Activated CD8-positive, alpha-beta T cell treated with anti-CD3 and anti-CD28 coated beads for 36 hours (primary cell): ENCODE measurements around the gene FOXN3. TPM values are rescaled to one million over a fixed set of nuclear protein-coding genes. Genes with fewer than 3 reads are reported as not detected.

ENCODE experiments used
- ATAC-seq: fragments of 200-7000 bp; cut with Tn5 transposase; one replicate; pipeline ENCODE4 v1.10.0; 2021; ENCODE audit warnings: mild to moderate bottlenecking, moderate library complexity
- CTCF ChIA-PET: fragments of 350-600 bp; sonication (Branson Sonifier 250); formaldehyde crosslinking; loops from one replicate; lab custom pipeline; 2021; ENCODE audit warnings: antibody characterized with exemption; lab: Charles Lee
- POLR2A ChIA-PET: fragments of 350-600 bp; sonication (Branson Sonifier 250); formaldehyde crosslinking; loops from one replicate; lab custom pipeline; 2021; ENCODE audit warnings: antibody characterized with exemption; lab: Charles Lee
- DNase-seq: peaks from one replicate; pipeline ENCODE4 v3.0.0-alpha.2; 2020
- H3K27ac Mint-ChIP-seq: one replicate; pipeline ENCODE4 v1.8.0; 2021; ENCODE audit warnings: mild to moderate bottlenecking, mixed read lengths
- H3K27me3 Mint-ChIP-seq: one replicate; pipeline ENCODE4 v1.8.0; 2021; ENCODE audit warnings: mixed read lengths
- H3K36me3 Mint-ChIP-seq: one replicate; pipeline ENCODE4 v1.8.0; 2021; ENCODE audit warnings: low read depth, mixed read lengths
- H3K4me1 Mint-ChIP-seq: one replicate; pipeline ENCODE4 v1.8.0; 2021; ENCODE audit warnings: low read depth, mixed read lengths
- H3K4me3 Mint-ChIP-seq: one replicate; pipeline ENCODE4 v1.8.0; 2021; ENCODE audit warnings: mild to moderate bottlenecking, moderate library complexity, mixed read lengths
- H3K9me3 Mint-ChIP-seq: one replicate; pipeline ENCODE4 v1.8.0; 2021; ENCODE audit warnings: mixed read lengths
- intact Hi-C: fragments of 100-400 bp; cut with micrococcal nuclease; formaldehyde crosslinking; loops from one replicate; pipeline ENCODE4 v1.10.0; 2022
- total RNA-seq, 2 experiments: library from RNA; stranded (reverse); gene quantifications; one replicate each; pipeline ENCODE4 v1.2.3, GENCODE V29; 2021
- TF ChIP-seq, protein P1 (sequence below): fragments of 200-600 bp; IDR thresholded peaks from one replicate; pipeline ENCODE4 v1.8.0; 2022; ENCODE audit warnings: antibody characterized with exemption, mild to moderate bottlenecking

The FOXN3 gene
- total RNA-seq, 2 experiments from 2014 or later = 83.4 to 85.0 TPM

DNA sequence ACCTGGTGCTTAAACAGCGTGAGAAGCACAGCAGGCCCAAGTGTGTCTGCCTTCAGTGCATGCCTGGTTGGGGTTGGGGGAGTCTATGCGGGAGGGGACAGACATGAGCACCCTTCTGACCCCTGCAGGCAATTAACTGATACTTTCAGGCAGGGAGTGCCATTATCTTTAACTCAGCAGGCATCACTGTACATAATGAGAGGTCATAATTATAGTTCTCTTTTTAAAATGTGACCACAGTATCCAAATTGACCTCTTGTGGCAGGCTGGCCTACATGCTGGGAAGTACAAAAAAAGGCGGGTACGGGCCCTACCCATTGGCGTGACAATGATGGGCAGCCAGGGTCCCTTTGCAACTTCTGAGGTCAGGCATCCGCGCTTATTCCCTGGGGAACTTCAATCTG is 209.1 kb downstream of the FOXN3 start:
- peaks cover 20% of the 10 kb centered on the region for H3K36me3 Mint-ChIP-seq
- DNase-seq = no peak
- intact Hi-C loops = no loop called here
- no peaks in the 10 kb centered on the region for H3K9me3 Mint-ChIP-seq
- no peaks in the 10 kb centered on the region for H3K27me3 Mint-ChIP-seq
- H3K4me1 Mint-ChIP-seq = peaks cover 36% of the 10 kb centered on the region
- H3K4me3 Mint-ChIP-seq = no peak overlapping the region
- no peak for ATAC-seq
- H3K27ac Mint-ChIP-seq = no peak overlapping the region
- POLR2A ChIA-PET = interaction anchor here (0.9 kb wide), 1 partner anchor 32 kb away, joined by 3 read pairs; no protein-coding TSS in a partner anchor
- CTCF ChIA-PET = interaction anchor here (1.5 kb wide), 1 partner anchor 181 kb away, joined by 3 read pairs; no protein-coding TSS in a partner anchor
- TF ChIP-seq, protein P1, sequence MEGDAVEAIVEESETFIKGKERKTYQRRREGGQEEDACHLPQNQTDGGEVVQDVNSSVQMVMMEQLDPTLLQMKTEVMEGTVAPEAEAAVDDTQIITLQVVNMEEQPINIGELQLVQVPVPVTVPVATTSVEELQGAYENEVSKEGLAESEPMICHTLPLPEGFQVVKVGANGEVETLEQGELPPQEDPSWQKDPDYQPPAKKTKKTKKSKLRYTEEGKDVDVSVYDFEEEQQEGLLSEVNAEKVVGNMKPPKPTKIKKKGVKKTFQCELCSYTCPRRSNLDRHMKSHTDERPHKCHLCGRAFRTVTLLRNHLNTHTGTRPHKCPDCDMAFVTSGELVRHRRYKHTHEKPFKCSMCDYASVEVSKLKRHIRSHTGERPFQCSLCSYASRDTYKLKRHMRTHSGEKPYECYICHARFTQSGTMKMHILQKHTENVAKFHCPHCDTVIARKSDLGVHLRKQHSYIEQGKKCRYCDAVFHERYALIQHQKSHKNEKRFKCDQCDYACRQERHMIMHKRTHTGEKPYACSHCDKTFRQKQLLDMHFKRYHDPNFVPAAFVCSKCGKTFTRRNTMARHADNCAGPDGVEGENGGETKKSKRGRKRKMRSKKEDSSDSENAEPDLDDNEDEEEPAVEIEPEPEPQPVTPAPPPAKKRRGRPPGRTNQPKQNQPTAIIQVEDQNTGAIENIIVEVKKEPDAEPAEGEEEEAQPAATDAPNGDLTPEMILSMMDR = no peak

DNA sequence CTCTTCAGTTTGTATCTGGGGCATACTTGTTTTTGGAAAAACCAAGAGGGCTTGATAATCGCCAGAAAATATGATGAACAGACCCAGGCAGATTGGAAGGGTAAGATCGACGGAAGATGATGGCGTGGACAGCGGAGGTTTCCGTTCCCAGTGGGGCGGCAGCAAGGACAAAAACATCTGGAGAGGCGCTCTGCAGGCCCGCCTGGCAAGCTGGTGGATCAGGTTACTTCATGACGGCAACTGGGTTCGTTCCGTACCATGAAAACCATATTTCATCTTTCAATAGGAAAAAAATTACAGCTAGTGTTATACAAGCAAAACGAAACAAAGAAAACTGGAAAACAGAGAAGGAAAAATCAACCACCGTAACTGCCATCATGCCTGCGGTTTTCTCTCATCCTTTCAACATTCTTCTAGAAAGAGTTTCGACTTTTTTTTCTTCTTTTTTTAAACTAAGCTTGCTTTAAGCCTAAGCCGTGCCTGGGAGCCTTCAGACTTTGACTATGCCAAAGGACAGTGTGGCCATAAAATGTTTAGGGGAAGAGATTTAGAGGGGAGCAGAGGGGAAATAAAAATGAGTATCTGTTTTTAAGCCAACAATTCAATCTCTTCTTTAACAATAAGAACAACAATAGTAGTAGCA is 210.5 kb downstream of the FOXN3 start:
- ATAC-seq (no peak), DNase-seq (no peak)
- Mint-ChIP-seq H3K4me1 (peaks cover 46% of the 10 kb centered on the region), H3K27ac (no peak overlapping the region), H3K9me3 (no peaks in the 10 kb centered on the region), H3K4me3 (no peak overlapping the region), H3K27me3 (no peaks in the 10 kb centered on the region), H3K36me3 (peaks cover 26% of the 10 kb centered on the region)
- TF ChIP-seq, protein P1 = no peak
- intact Hi-C loops = no loop called here
- CTCF ChIA-PET = interaction anchor here (0.6 to 1.0 kb wide), 2 partner anchors 11 to 12 kb away, joined by 3 to 4 read pairs; no protein-coding TSS in a partner anchor
- POLR2A ChIA-PET = interaction anchor here (1.6 kb wide), 1 partner anchor 10 kb away, joined by 4 read pairs; no protein-coding TSS in a partner anchor

DNA sequence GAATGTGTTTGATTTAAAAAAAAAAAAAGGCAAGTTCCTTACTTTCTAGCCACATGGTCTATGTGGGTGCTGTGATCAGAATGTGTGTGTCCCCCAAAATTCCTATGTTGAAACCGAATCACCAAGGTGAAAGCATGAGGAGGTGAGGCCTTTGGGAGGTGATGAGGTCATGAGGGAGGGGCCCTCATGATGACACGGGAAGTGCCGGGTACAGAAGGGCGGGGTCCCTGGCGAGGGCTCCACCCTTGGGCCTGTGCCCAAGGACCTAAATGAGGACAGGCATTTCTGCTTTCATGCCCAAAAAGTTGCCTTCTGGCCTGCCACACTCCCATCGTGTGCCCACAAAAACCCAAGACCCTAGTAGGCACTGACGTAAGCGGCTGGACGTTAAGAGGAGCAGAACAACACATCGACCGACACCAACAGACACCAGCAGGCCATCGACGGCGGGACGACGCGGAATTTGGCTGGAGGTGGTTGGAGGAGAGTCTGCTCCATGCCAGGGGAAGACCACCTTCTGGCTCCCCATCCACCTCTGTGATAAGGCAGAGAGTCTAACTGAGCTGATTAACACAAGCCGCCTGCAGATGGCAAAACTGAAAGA is 211.8 kb downstream of the FOXN3 start:
- no peak for DNase-seq
- Mint-ChIP-seq H3K27ac (no peak overlapping the region), H3K27me3 (no peaks in the 10 kb centered on the region), H3K4me1 (peaks cover 50% of the 10 kb centered on the region), H3K9me3 (no peaks in the 10 kb centered on the region), H3K36me3 (peaks cover 30% of the 10 kb centered on the region), H3K4me3 (no peak overlapping the region)
- intact Hi-C loops = no loop called here
- ChIA-PET CTCF (interaction anchor here (1.0 kb wide), 1 partner anchor 11 kb away, joined by 4 read pairs; no protein-coding TSS in a partner anchor), POLR2A (no interaction called here)
- no peak for ATAC-seq
- TF ChIP-seq, protein P1 = no peak

DNA sequence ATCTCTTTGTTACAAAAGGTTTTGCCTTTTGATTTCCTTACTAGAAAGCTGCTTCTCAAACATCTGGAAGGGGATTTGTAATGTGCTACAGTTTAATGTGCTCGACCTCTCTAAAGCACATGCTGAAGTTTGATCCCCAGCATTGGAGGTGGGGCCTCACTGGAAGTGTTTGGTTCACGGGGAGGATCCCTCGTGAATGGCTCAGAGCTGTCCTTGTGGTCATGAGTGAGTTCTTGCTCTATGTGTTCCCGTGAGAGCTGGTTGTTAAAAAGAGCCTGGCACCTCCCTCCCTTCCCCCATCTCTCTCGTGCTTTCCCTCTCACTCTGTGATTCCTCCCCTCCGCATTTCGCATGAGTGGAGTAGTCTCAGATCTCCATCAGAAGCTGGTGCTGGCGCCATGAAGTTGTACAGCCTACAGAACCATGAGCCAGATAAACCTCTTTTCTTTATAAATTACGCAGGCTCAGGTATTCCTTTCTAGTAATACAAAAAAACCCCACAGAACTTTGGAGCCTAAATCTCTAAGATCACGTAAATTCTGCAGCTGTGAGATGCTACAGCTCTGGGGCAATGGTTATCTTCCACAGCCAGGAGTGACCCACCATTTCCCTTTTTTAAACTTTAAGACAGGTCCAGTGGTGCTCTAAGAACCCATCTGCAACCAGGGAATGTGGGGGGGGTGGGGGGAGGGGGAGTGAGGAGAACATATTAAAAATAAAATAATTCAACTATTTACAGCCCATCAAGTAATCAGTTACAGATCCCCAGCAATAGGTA is 214.4 kb downstream of the FOXN3 start:
- Mint-ChIP-seq H3K9me3 (peaks cover 6% of the 10 kb centered on the region), H3K4me1 (peaks cover 58% of the 10 kb centered on the region), H3K27me3 (no peaks in the 10 kb centered on the region), H3K27ac (no peak overlapping the region), H3K36me3 (peaks cover 53% of the 10 kb centered on the region), H3K4me3 (no peak overlapping the region)
- intact Hi-C loops = no loop called here
- CTCF ChIA-PET = no interaction called here
- TF ChIP-seq, protein P1 = no peak
- DNase-seq = no peak
- ATAC-seq = no peak
- POLR2A ChIA-PET = no interaction called here
